ENCODE data around the gene PTER.

- TF ChIP-seq CTCF (IDR thresholded peaks at IDR 0.05) (no peak), POLR2A (IDR thresholded peaks at IDR 0.05) (no peak)
Observed at GRCh38 chr10:16472828-16473227, 36.0 kb downstream of the PTER start.
